IMR-90 (cell line): ENCODE measurements around the gene GCFC2. TPM values are rescaled to one million over a fixed set of nuclear protein-coding genes. Genes with fewer than 3 reads are reported as not detected.

ENCODE experiments used
- ATAC-seq: fragments of 200-7000 bp; cut with Tn5 transposase; 2 replicates; pipeline ENCODE4 v1.9.1; 2020; ENCODE audit warnings: low read depth, mild to moderate bottlenecking, moderate library complexity
- BruUV-seq: library from RNA; stranded (reverse); fragments of 400-500 nt; replicated peaks from 2 replicates; lab custom pipeline; 2021; lab: Mats Ljungman, UMichigan
- CTCF ChIA-PET: fragments of 300-600 bp; formaldehyde crosslinking; extraction: SDS; loops from one replicate; lab custom pipeline; 2021; ENCODE audit warnings: antibody characterized with exemption; lab: Yijun Ruan, JAX
- POLR2A ChIA-PET: fragments of 300-600 bp; sonication (Branson Sonifier 250); formaldehyde crosslinking; loops from one replicate; lab custom pipeline; 2022; ENCODE audit warnings: antibody characterized with exemption; ENCODE audit not compliant: unreplicated experiment; lab: Charles Lee
- DNase-seq: peaks from one replicate; pipeline ENCODE4 v3.0.0; 2013
- H2AFZ ChIP-seq: replicated peaks from 2 replicates; pipeline ENCODE3; 2013; ENCODE audit warnings: low read length, mild to moderate bottlenecking; ENCODE audit not compliant: poor library complexity
- H2AK5ac ChIP-seq: 2 replicates; pipeline ENCODE4 v1.6.1; 2013; ENCODE audit warnings: low read depth, low read length, inconsistent platforms
- H2AK9ac ChIP-seq: replicated peaks from 2 replicates; pipeline ENCODE3; 2013; ENCODE audit warnings: mild to moderate bottlenecking, low read depth, low read length, moderate library complexity; ENCODE audit not compliant: poor library complexity
- H2BK120ac ChIP-seq: 2 replicates; pipeline ENCODE4 v1.6.1; 2013; ENCODE audit warnings: low read depth, low read length, inconsistent platforms
- H2BK15ac ChIP-seq: 3 replicates; pipeline ENCODE4 v1.6.1; 2013; ENCODE audit warnings: low read depth, low read length, inconsistent platforms
- H2BK20ac ChIP-seq: 2 replicates; pipeline ENCODE4 v1.6.1; 2013; ENCODE audit warnings: low read depth, mild to moderate bottlenecking, inconsistent platforms, low read length, moderate library complexity
- H2BK5ac ChIP-seq: 2 replicates; pipeline ENCODE4 v1.6.1; 2013; ENCODE audit warnings: mild to moderate bottlenecking, low read depth, low read length, inconsistent platforms; ENCODE audit not compliant: poor library complexity, severe bottlenecking
- H3K14ac ChIP-seq: replicated peaks from 2 replicates; pipeline ENCODE4 v1.6.1; 2013; ENCODE audit warnings: low read depth, low read length, inconsistent platforms
- H3K18ac ChIP-seq: 2 replicates; pipeline ENCODE4 v1.6.1; 2013; ENCODE audit warnings: low read depth, low read length, control low read depth
- H3K23ac ChIP-seq: 2 replicates; pipeline ENCODE4 v1.6.1; 2013; ENCODE audit warnings: low read depth, low read length, inconsistent platforms
- H3K27ac ChIP-seq: 2 replicates; pipeline ENCODE4 v1.5.1; 2013; ENCODE audit warnings: mild to moderate bottlenecking, control low read depth, low read length; ENCODE audit not compliant: insufficient read depth
- H3K27me3 ChIP-seq: 2 replicates; pipeline ENCODE4 v1.6.1; 2013; ENCODE audit warnings: low read length; ENCODE audit not compliant: control insufficient read depth, insufficient read depth
- H3K36me3 ChIP-seq: 2 replicates; pipeline ENCODE4 v1.6.1; 2013; ENCODE audit warnings: low read length, mixed read lengths; ENCODE audit not compliant: control insufficient read depth, insufficient read depth
- H3K4ac ChIP-seq: 2 replicates; pipeline ENCODE4 v1.6.1; 2013; ENCODE audit warnings: low read depth, low read length, inconsistent platforms
- H3K4me1 ChIP-seq: 2 replicates; pipeline ENCODE4 v1.6.1; 2013; ENCODE audit warnings: low read length, mixed read lengths; ENCODE audit not compliant: control insufficient read depth, insufficient read depth
- H3K4me2 ChIP-seq: 2 replicates; pipeline ENCODE4 v1.6.1; 2013; ENCODE audit warnings: low read depth, mild to moderate bottlenecking, control low read depth, low read length, moderate library complexity
- H3K4me3 ChIP-seq: 2 replicates; pipeline ENCODE4 v1.5.1; 2013; ENCODE audit warnings: low read depth, mild to moderate bottlenecking, control low read depth, low read length, moderate library complexity; ENCODE audit not compliant: insufficient read depth
- H3K56ac ChIP-seq: 2 replicates; pipeline ENCODE4 v1.6.1; 2013; ENCODE audit warnings: low read length, inconsistent platforms; ENCODE audit not compliant: insufficient read depth; ENCODE audit errors: extremely low read depth
- H3K79me1 ChIP-seq, 2 experiments: 2 replicates each; pipeline ENCODE4 v1.6.1; 2013; ENCODE audit warnings: low read length in 2 of 2, inconsistent platforms in 1 of 2, low read depth in 1 of 2
- H3K9ac ChIP-seq: 2 replicates; pipeline ENCODE4 v1.6.1; 2013; ENCODE audit warnings: low read depth, low read length, control low read depth
- H3K9me1 ChIP-seq: 2 replicates; pipeline ENCODE4 v1.6.1; 2013; ENCODE audit warnings: low read length, inconsistent platforms; ENCODE audit not compliant: insufficient read depth
- H3K9me3 ChIP-seq: 2 replicates; pipeline ENCODE4 v1.6.1; 2013; ENCODE audit warnings: low read length; ENCODE audit not compliant: control insufficient read depth, insufficient read depth
- H4K20me1 ChIP-seq: 2 replicates; pipeline ENCODE4 v1.6.1; 2013; ENCODE audit warnings: low read length, inconsistent platforms; ENCODE audit not compliant: insufficient read depth
- H4K5ac ChIP-seq: 2 replicates; pipeline ENCODE4 v1.6.1; 2013; ENCODE audit warnings: mild to moderate bottlenecking, low read depth, low read length, control low read depth
- H4K8ac ChIP-seq, 2 experiments: 2 replicates each; pipeline ENCODE4 v1.6.1; 2013; ENCODE audit warnings: low read depth in 2 of 2, low read length in 2 of 2, control low read depth in 1 of 2, inconsistent platforms in 1 of 2
- H4K91ac ChIP-seq: 2 replicates; pipeline ENCODE4 v1.6.1; 2013; ENCODE audit warnings: low read depth, low read length, inconsistent platforms; ENCODE audit not compliant: insufficient read depth
- BHLHE40 ChIP-seq: fragments of 150-350 bp; IDR thresholded peaks from 2 replicates; pipeline ENCODE4 v1.6.1; 2016; ENCODE audit warnings: mild to moderate bottlenecking, low read depth, low read length
- MXI1 ChIP-seq: IDR thresholded peaks from 2 replicates; pipeline ENCODE4 v1.6.1; 2012; ENCODE audit warnings: low read depth, mild to moderate bottlenecking, low read length, moderate library complexity, borderline replicate concordance
- RAD21 ChIP-seq: IDR thresholded peaks from 2 replicates; pipeline ENCODE4 v1.6.1; 2012; ENCODE audit warnings: low read length, improper control_type of control experiment
- SMC3 ChIP-seq: fragments of 150-350 bp; IDR thresholded peaks from 2 replicates; pipeline ENCODE4 v1.6.1; 2016; ENCODE audit warnings: low read depth, mild to moderate bottlenecking, antibody characterized with exemption, low read length, moderate library complexity
- WGBS, 2 experiments: methylation state at CpG; one replicate each; pipeline versions ENCODE4 v1.1.5 to v1.1.7; 2013; ENCODE audit warnings: missing lambda C conversion rate in 2 of 2; ENCODE audit not compliant: insufficient read length in 1 of 2; ENCODE audit errors: extremely low coverage in 2 of 2; 5-methylcytosine and 5-hydroxymethylcytosine counted together
- dilution Hi-C: fragments of 300-500 bp; cut with HindIII; formaldehyde crosslinking; loops from one replicate; pipeline ENCODE4 v1.14.3; 2018; ENCODE audit warnings: low sequenced_read_pairs; ENCODE audit not compliant: unreplicated experiment
- in situ Hi-C: fragments of 300-500 bp; cut with MboI; formaldehyde crosslinking; loops from 3 replicates; pipeline ENCODE4 v1.14.3; 2019; ENCODE audit warnings: low sequenced_read_pairs, inconsistent platforms, mixed read lengths
- intact Hi-C: fragments of 100-400 bp; cut with micrococcal nuclease; formaldehyde crosslinking; loops from 2 replicates; pipeline ENCODE4 v1.10.0; 2022
- polyA plus RNA-seq, 3 experiments: library from polyadenylated mRNA; depleted of rRNA; stranded (reverse); fragments of >200 nt; gene quantifications; 2 replicates each; pipeline ENCODE4 v1.2.3, GENCODE V29; 2012; ENCODE audit warnings: low replicate concordance in 1 of 3
- total RNA-seq: library from RNA; depleted of rRNA; stranded (reverse); fragments of >200 nt; gene quantifications from 2 replicates; pipeline ENCODE4 v1.2.3, GENCODE V29; 2012
- TF ChIP-seq, protein P1 (sequence below): conservative IDR thresholded peaks from 2 replicates; pipeline ENCODE4 v1.5.1; 2012; ENCODE audit warnings: mild to moderate bottlenecking, low read depth, low read length, improper control_type of control experiment

GCFC2 gene
- total and polyA plus RNA-seq, 2 of the 4 experiments (the other 2 are of a cell fraction), result 6.4 to 10.0 TPM

- Histone ChIP-seq H3K79me1 (no peaks in the 10 kb centered on the region), H3K4me2 (no peak overlapping the region), H3K56ac (no peak overlapping the region), H4K5ac (no peak overlapping the region), H3K4ac (no peak overlapping the region), H4K91ac (no peak overlapping the region), H2BK120ac (no peak overlapping the region), H3K9me3 (no peaks in the 10 kb centered on the region), H2BK5ac (no peak overlapping the region), H2AFZ (no peak overlapping the region), H3K27ac (no peak overlapping the region), H2AK5ac (no peak overlapping the region), H3K9me1 (no peaks in the 10 kb centered on the region), H3K14ac (no peak overlapping the region), H3K23ac (no peak overlapping the region), H3K4me3 (no peak overlapping the region), H4K8ac (no peak overlapping the region), H3K36me3 (no peaks in the 10 kb centered on the region), H2BK20ac (no peak overlapping the region), H3K27me3 (no peaks in the 10 kb centered on the region), H3K18ac (no peak overlapping the region), H3K9ac (no peak overlapping the region), H4K20me1 (no peaks in the 10 kb centered on the region), H3K4me1 (no peaks in the 10 kb centered on the region), H2BK15ac (no peak overlapping the region), H2AK9ac (no peak overlapping the region)
- intact Hi-C loops, result no loop called here
- no TSS peak for BruUV-seq
- ATAC-seq (no peak), DNase-seq (no peak)
- TF ChIP-seq BHLHE40, result no peak
- TF ChIP-seq, protein P1, sequence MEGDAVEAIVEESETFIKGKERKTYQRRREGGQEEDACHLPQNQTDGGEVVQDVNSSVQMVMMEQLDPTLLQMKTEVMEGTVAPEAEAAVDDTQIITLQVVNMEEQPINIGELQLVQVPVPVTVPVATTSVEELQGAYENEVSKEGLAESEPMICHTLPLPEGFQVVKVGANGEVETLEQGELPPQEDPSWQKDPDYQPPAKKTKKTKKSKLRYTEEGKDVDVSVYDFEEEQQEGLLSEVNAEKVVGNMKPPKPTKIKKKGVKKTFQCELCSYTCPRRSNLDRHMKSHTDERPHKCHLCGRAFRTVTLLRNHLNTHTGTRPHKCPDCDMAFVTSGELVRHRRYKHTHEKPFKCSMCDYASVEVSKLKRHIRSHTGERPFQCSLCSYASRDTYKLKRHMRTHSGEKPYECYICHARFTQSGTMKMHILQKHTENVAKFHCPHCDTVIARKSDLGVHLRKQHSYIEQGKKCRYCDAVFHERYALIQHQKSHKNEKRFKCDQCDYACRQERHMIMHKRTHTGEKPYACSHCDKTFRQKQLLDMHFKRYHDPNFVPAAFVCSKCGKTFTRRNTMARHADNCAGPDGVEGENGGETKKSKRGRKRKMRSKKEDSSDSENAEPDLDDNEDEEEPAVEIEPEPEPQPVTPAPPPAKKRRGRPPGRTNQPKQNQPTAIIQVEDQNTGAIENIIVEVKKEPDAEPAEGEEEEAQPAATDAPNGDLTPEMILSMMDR, result no peak
- no peak for TF ChIP-seq SMC3
- TF ChIP-seq RAD21, result no peak
- TF ChIP-seq MXI1, result no peak
- dilution Hi-C loops, result no loop called here
- ChIA-PET POLR2A (no interaction called here), CTCF (no interaction called here)
- WGBS, 2 experiments, result no CpG with 5 or more reads among the region's 4 CpGs
- in situ Hi-C loops, result no loop called here
These were observed 40.6 kb upstream of the GCFC2 start for GRCh38 chr2:75751360-75751759.
